Caco-2 (cell line): Measurements from ENCODE around the gene ETV2. TPM values are rescaled to one million over a fixed set of nuclear protein-coding genes. Genes with fewer than 3 reads are reported as not detected.

ENCODE experiments used
- BruUV-seq: library from RNA; stranded (reverse); fragments of 400-500 nt; replicated peaks from 2 replicates; lab custom pipeline; 2021; lab: Mats Ljungman, UMichigan
- CTCF ChIA-PET: fragments of 300-600 bp; sonication (Branson Sonifier 250); formaldehyde crosslinking; loops from one replicate; lab custom pipeline; 2022; ENCODE audit warnings: antibody characterized with exemption; lab: Charles Lee
- POLR2A ChIA-PET: fragments of 300-600 bp; sonication (Branson Sonifier 250); formaldehyde crosslinking; loops from one replicate; lab custom pipeline; 2022; ENCODE audit warnings: antibody characterized with exemption; lab: Charles Lee
- DNase-seq, 2 experiments: peaks; one replicate each; pipeline versions ENCODE4 v3.0.0 to v3.0.0-alpha.2; 2020 to 2022
- H3K27me3 ChIP-seq: replicated peaks from 2 replicates; pipeline ENCODE4 v1.6.0; 2011; ENCODE audit warnings: low read length; ENCODE audit not compliant: control insufficient read depth, insufficient read depth
- H3K36me3 ChIP-seq: 2 replicates; pipeline ENCODE4 v1.5.1; 2011; ENCODE audit warnings: low read length; ENCODE audit not compliant: control insufficient read depth, insufficient read depth
- H3K4me1 ChIP-seq: fragments of 250-450 bp; sonication (Bioruptor Pico); 2 replicates; pipeline ENCODE4 v1.5.1; 2020; ENCODE audit warnings: mild to moderate bottlenecking
- H3K4me3 ChIP-seq: 2 replicates; pipeline ENCODE4 v1.5.1; 2011; ENCODE audit warnings: low read depth, mild to moderate bottlenecking, control low read depth, low read length
- H3K9me3 ChIP-seq: fragments of 250-450 bp; sonication (Bioruptor Pico); 2 replicates; pipeline ENCODE4 v1.5.1; 2020; ENCODE audit warnings: mild to moderate bottlenecking, moderate library complexity
- H3K27ac Mint-ChIP-seq: one replicate; pipeline ENCODE4 v1.8.0; 2022; ENCODE audit warnings: mixed read lengths; ENCODE audit not compliant: unreplicated experiment
- H3K27me3 Mint-ChIP-seq: one replicate; pipeline ENCODE4 v1.8.0; 2022; ENCODE audit warnings: mixed read lengths; ENCODE audit not compliant: insufficient read depth, unreplicated experiment
- H3K36me3 Mint-ChIP-seq: one replicate; pipeline ENCODE4 v1.8.0; 2022; ENCODE audit warnings: mild to moderate bottlenecking, mixed read lengths; ENCODE audit not compliant: insufficient read depth, unreplicated experiment
- H3K4me1 Mint-ChIP-seq: one replicate; pipeline ENCODE4 v1.8.0; 2022; ENCODE audit warnings: low read depth, mixed read lengths; ENCODE audit not compliant: unreplicated experiment
- H3K4me3 Mint-ChIP-seq: one replicate; pipeline ENCODE4 v1.8.0; 2022; ENCODE audit warnings: mild to moderate bottlenecking, moderate library complexity, mixed read lengths; ENCODE audit not compliant: unreplicated experiment
- H3K9me3 Mint-ChIP-seq: one replicate; pipeline ENCODE4 v1.8.0; 2022; ENCODE audit warnings: mixed read lengths; ENCODE audit not compliant: unreplicated experiment
- CTCF ChIP-seq, 2 experiments: fragments of 200-600 bp in 1 of 2; IDR thresholded peaks; 1 replicate in 1 of 2; 2 replicates in 1 of 2; pipeline versions ENCODE4 v1.5.1 to v1.8.0; 2011 to 2022; ENCODE audit warnings: antibody characterized with exemption in 1 of 2, control low read depth in 1 of 2, inconsistent platforms in 1 of 2, low read depth in 1 of 2, low read length in 1 of 2, mild to moderate bottlenecking in 1 of 2, moderate library complexity in 1 of 2; ENCODE audit not compliant: insufficient read depth in 1 of 2, severe bottlenecking in 1 of 2, unreplicated experiment in 1 of 2
- intact Hi-C: fragments of 100-400 bp; cut with micrococcal nuclease; formaldehyde crosslinking; loops from one replicate; pipeline ENCODE4 v1.10.0; 2022; ENCODE audit not compliant: unreplicated experiment
- total RNA-seq: library from RNA; stranded (reverse); gene quantifications from 2 replicates; pipeline ENCODE4 v1.2.3, GENCODE V29; 2022

The ETV2 gene
- total RNA-seq, 1 experiment from 2014 or later = 0.77 TPM

GRCh38 chr19:35692010-35692409 is 50.5 kb downstream of the ETV2 start:
- H3K27me3 ChIP-seq = no peaks in the 10 kb centered on the region
- no peak for TF ChIP-seq CTCF (IDR thresholded peaks at IDR 0.05; ENCODE audit: insufficient read depth in 1 of 2, low read depth in 1 of 2, low read length in 1 of 2, severe bottlenecking in 1 of 2, unreplicated experiment in 1 of 2)
- ChIA-PET POLR2A (interaction anchor here (0.7 kb wide), 1 partner anchor 731 kb away, joined by 4 read pairs; no protein-coding TSS in a partner anchor), CTCF (interaction anchor here (0.7 to 0.8 kb wide), 4 partner anchors 17 to 550 kb away, joined by 3 to 4 read pairs (median 3); no protein-coding TSS in a partner anchor)
- no peaks in the 10 kb centered on the region; the same call in 1 of the 2 replicates for H3K9me3 ChIP-seq
- no peaks in the 10 kb centered on the region for H3K9me3 Mint-ChIP-seq
- no TSS peak for BruUV-seq
- H3K4me3 Mint-ChIP-seq = no peak overlapping the region
- no peak for DNase-seq
- H3K4me1 ChIP-seq = no peaks in the 10 kb centered on the region
- peaks cover 6% of the 10 kb centered on the region for H3K4me1 Mint-ChIP-seq
- no peak overlapping the region for H3K4me3 ChIP-seq
- H3K36me3 ChIP-seq = no peaks in the 10 kb centered on the region
- H3K27ac Mint-ChIP-seq = no peak overlapping the region
- H3K27me3 Mint-ChIP-seq = no peaks in the 10 kb centered on the region
- intact Hi-C loops = loop anchor here (2.0 kb wide), 1 partner anchor 49 kb away; no protein-coding TSS in a partner anchor
- no peaks in the 10 kb centered on the region for H3K36me3 Mint-ChIP-seq

- no peaks in the 10 kb centered on the region for H3K9me3 Mint-ChIP-seq
- H3K4me3 ChIP-seq = no peak overlapping the region
- H3K36me3 ChIP-seq = no peaks in the 10 kb centered on the region
- no peak for DNase-seq
- no peak for TF ChIP-seq CTCF (IDR thresholded peaks at IDR 0.05; ENCODE audit: insufficient read depth in 1 of 2, low read depth in 1 of 2, low read length in 1 of 2, severe bottlenecking in 1 of 2, unreplicated experiment in 1 of 2)
- no peak overlapping the region for H3K4me3 Mint-ChIP-seq
- H3K4me1 Mint-ChIP-seq = peaks cover 6% of the 10 kb centered on the region
- CTCF ChIA-PET = interaction anchor here (0.7 to 0.8 kb wide), 2 partner anchors 9 to 652 kb away, joined by 4 to 6 read pairs; partner anchors contain the start of gene HPN
- H3K27me3 Mint-ChIP-seq = no peaks in the 10 kb centered on the region
- no peak overlapping the region for H3K27ac Mint-ChIP-seq
- H3K27me3 ChIP-seq = no peaks in the 10 kb centered on the region
- H3K9me3 ChIP-seq = no peaks in the 10 kb centered on the region; the same call in 1 of the 2 replicates
- BruUV-seq = no TSS peak
- H3K4me1 ChIP-seq = no peaks in the 10 kb centered on the region
- intact Hi-C loops = loop anchor here (1.0 to 2.0 kb wide), 4 partner anchors 9 to 238 kb away; no protein-coding TSS in a partner anchor
- POLR2A ChIA-PET = no interaction called here
- H3K36me3 Mint-ChIP-seq = no peaks in the 10 kb centered on the region
These were observed 51.9 kb downstream of the ETV2 start for GRCh38 chr19:35693422-35693821.

GRCh38 chr19:35693835-35694599 is 52.5 kb downstream of the ETV2 start:
- no peaks in the 10 kb centered on the region for H3K27me3 Mint-ChIP-seq
- no peaks in the 10 kb centered on the region for H3K27me3 ChIP-seq
- H3K4me1 Mint-ChIP-seq = peaks cover 6% of the 10 kb centered on the region
- no peaks in the 10 kb centered on the region for H3K9me3 Mint-ChIP-seq
- no peak overlapping the region for H3K4me3 ChIP-seq
- no TSS peak for BruUV-seq
- DNase-seq = peak; percentile 90 to 93
- no peaks in the 10 kb centered on the region for H3K36me3 ChIP-seq
- H3K27ac Mint-ChIP-seq = no peak overlapping the region
- intact Hi-C loops = loop anchor here (1.0 to 2.0 kb wide), 5 partner anchors 8 to 237 kb away; no protein-coding TSS in a partner anchor
- H3K36me3 Mint-ChIP-seq = no peaks in the 10 kb centered on the region
- H3K4me1 ChIP-seq = no peaks in the 10 kb centered on the region
- TF ChIP-seq CTCF (IDR thresholded peaks at IDR 0.05; ENCODE audit: insufficient read depth in 1 of 2, low read depth in 1 of 2, low read length in 1 of 2, severe bottlenecking in 1 of 2, unreplicated experiment in 1 of 2) = peak; percentile 98 to 99
- ChIA-PET POLR2A (no interaction called here), CTCF (interaction anchor here (0.6 to 1.7 kb wide), 5 partner anchors 9 to 125 kb away, joined by 5 to 8 read pairs (median 6); partner anchors contain the start of gene COX6B1)
- no peaks in the 10 kb centered on the region; the same call in 1 of the 2 replicates for H3K9me3 ChIP-seq
- H3K4me3 Mint-ChIP-seq = no peak overlapping the region
